K562 (cell line): ENCODE measurements around the gene APOO. TPM values are rescaled to one million over a fixed set of nuclear protein-coding genes. Genes with fewer than 3 reads are reported as not detected.

Experiments used
- ATAC-seq: fragments of 200-7000 bp; cut with Tn5 transposase; 3 replicates; pipeline ENCODE4 v1.9.1; 2020; ENCODE audit warnings: moderate library complexity
- BruUV-seq: library from RNA; stranded (reverse); fragments of 400-500 nt; replicated peaks from 2 replicates; lab custom pipeline; 2021; lab: Mats Ljungman, UMichigan
- CTCF ChIA-PET: fragments of 300-600 bp; formaldehyde crosslinking; extraction: SDS; loops from one replicate; lab custom pipeline; 2021; ENCODE audit warnings: low intra/inter-chr PET ratio; lab: Yijun Ruan, JAX
- POLR2A ChIA-PET: fragments of 300-600, 350-650 bp; sonication (Branson Sonifier 250); formaldehyde crosslinking; extraction: SDS; loops from one replicate; lab custom pipeline; 2021; ENCODE audit warnings: antibody characterized with exemption, inconsistent platforms; lab: Yijun Ruan, JAX
- DNase-seq, 4 experiments: peaks; one replicate each; pipeline versions ENCODE4 v3.0.0 to v3.0.0-alpha.2; 2011 to 2018; ENCODE audit warnings: low spot score in 3 of 4, mixed read lengths in 3 of 4; ENCODE audit errors: extremely low read depth in 1 of 4
- FAIRE-seq: peaks from 2 replicates; lab custom pipeline; 2011; peaks lifted over from hg19 to GRCh38; lab: Jason Lieb, UNC
- H2AFZ ChIP-seq: 2 replicates; pipeline ENCODE4 v1.6.0; 2011; ENCODE audit warnings: low read depth, low read length, control low read depth, inconsistent platforms
- H3K27ac ChIP-seq: fragments of 200-600 bp; 3 replicates; pipeline ENCODE4 v1.8.0; 2011; ENCODE audit warnings: low read depth, mild to moderate bottlenecking, control low read depth, inconsistent platforms, low read length, moderate library complexity, mixed read lengths; ENCODE audit errors: extremely low read depth
- H3K27me3 ChIP-seq, 2 experiments: fragments of 300-600 bp in 1 of 2; 2 replicates in 1 of 2; 3 replicates in 1 of 2; pipeline versions ENCODE4 v1.6.0 to v1.8.0; 2011; ENCODE audit warnings: inconsistent platforms in 2 of 2, low read length in 2 of 2, mild to moderate bottlenecking in 1 of 2, mixed read lengths in 1 of 2, moderate library complexity in 1 of 2; ENCODE audit not compliant: control insufficient read depth in 2 of 2, insufficient read depth in 2 of 2
- H3K36me3 ChIP-seq: fragments of 300-600 bp; 3 replicates; pipeline ENCODE4 v1.8.0; 2011; ENCODE audit warnings: mild to moderate bottlenecking, low read length, inconsistent platforms; ENCODE audit not compliant: control insufficient read depth, insufficient read depth
- H3K4me1 ChIP-seq, 2 experiments: fragments of 200-600 bp in 1 of 2; replicated peaks in 1 of 2; 2 replicates in 1 of 2; 3 replicates in 1 of 2; pipeline versions ENCODE4 v1.5.1 to v1.8.0; 2011; ENCODE audit warnings: inconsistent platforms in 2 of 2, low read length in 2 of 2, mild to moderate bottlenecking in 1 of 2, mixed read lengths in 1 of 2, moderate library complexity in 1 of 2; ENCODE audit not compliant: control insufficient read depth in 2 of 2, insufficient read depth in 2 of 2
- H3K4me2 ChIP-seq: 2 replicates; pipeline ENCODE4 v1.6.1; 2011; ENCODE audit warnings: low read length, control low read depth, inconsistent platforms, mixed read lengths; ENCODE audit not compliant: insufficient read depth
- H3K4me3 ChIP-seq: fragments of 200-600 bp; sonication (generic), shearing (Covaris generic); 2 replicates; pipeline ENCODE4 v1.5.1; 2016; ENCODE audit warnings: control low read depth, inconsistent platforms
- H3K79me2 ChIP-seq: fragments of 200-600 bp; 3 replicates; pipeline ENCODE4 v1.8.0; 2011; ENCODE audit warnings: low read length, inconsistent platforms; ENCODE audit not compliant: control insufficient read depth, insufficient read depth
- H3K9ac ChIP-seq, 2 experiments: 2 replicates each; pipeline versions ENCODE4 v1.6.0 to v1.6.1; 2011; ENCODE audit warnings: low read depth in 2 of 2, low read length in 2 of 2, control low read depth in 1 of 2, inconsistent platforms in 1 of 2, mild to moderate bottlenecking in 1 of 2, mixed read lengths in 1 of 2; ENCODE audit not compliant: insufficient read depth in 1 of 2
- H3K9me1 ChIP-seq: one replicate; pipeline ENCODE4 v1.6.0; 2011; ENCODE audit warnings: inconsistent platforms, mild to moderate bottlenecking, low read length, moderate library complexity; ENCODE audit not compliant: control insufficient read depth, insufficient read depth
- H3K9me3 ChIP-seq: replicated peaks from 2 replicates; pipeline ENCODE4 v1.5.1; 2011; ENCODE audit warnings: low read depth, low read length, inconsistent platforms; ENCODE audit not compliant: control insufficient read depth, insufficient read depth
- H4K20me1 ChIP-seq: replicated peaks from 2 replicates; pipeline ENCODE4 v1.6.1; 2011; ENCODE audit warnings: low read length, inconsistent platforms, mixed read lengths; ENCODE audit not compliant: control insufficient read depth, insufficient read depth
- ARNT ChIP-seq, 2 experiments: fragments of 450-650 bp; IDR thresholded peaks; 2 replicates each; pipeline ENCODE4 v1.6.1; 2016; ENCODE audit warnings: mild to moderate bottlenecking in 1 of 2
- BCLAF1 ChIP-seq, 2 experiments: fragments of 450-650 bp in 1 of 2; IDR thresholded peaks; 2 replicates each; pipeline ENCODE4 v1.6.1; 2011 to 2017; ENCODE audit warnings: low read depth in 2 of 2, antibody characterized with exemption in 1 of 2, borderline replicate concordance in 1 of 2, low read length in 1 of 2, mild to moderate bottlenecking in 1 of 2, mixed read lengths in 1 of 2; ENCODE audit not compliant: control insufficient read depth in 1 of 2
- BMI1 ChIP-seq: fragments of 150-350 bp; IDR thresholded peaks from 2 replicates; pipeline ENCODE4 v1.6.1; 2014; ENCODE audit warnings: low read length
- CHD1 ChIP-seq: fragments of 200-600 bp; sonication (generic); IDR thresholded peaks from one replicate; pipeline ENCODE4 v1.6.1; 2012; ENCODE audit warnings: mild to moderate bottlenecking, moderate library complexity, low read length, inconsistent platforms
- CHD4 ChIP-seq: fragments of 200-600 bp; sonication (generic); IDR thresholded peaks from 3 replicates; pipeline ENCODE4 v1.6.1; 2012; ENCODE audit warnings: low read depth, mild to moderate bottlenecking, mixed read lengths, low read length, inconsistent platforms; ENCODE audit not compliant: insufficient read depth, insufficient replicate concordance, poor library complexity, severe bottlenecking
- EHMT2 ChIP-seq: fragments of 450-650 bp; IDR thresholded peaks from 2 replicates; pipeline ENCODE4 v1.6.1; 2018; ENCODE audit warnings: antibody characterized with exemption
- FOXK2 ChIP-seq, 2 experiments: fragments of 450-650 bp; IDR thresholded peaks in 1 of 2; conservative IDR thresholded peaks in 1 of 2; 2 replicates each; pipeline ENCODE4 v1.6.1; 2016; ENCODE audit warnings: low read depth in 2 of 2, mild to moderate bottlenecking in 1 of 2
- GTF2B ChIP-seq: IDR thresholded peaks from 2 replicates; pipeline ENCODE4 v1.6.1; 2011; ENCODE audit not compliant: insufficient read length; ENCODE audit errors: extremely low read depth
- ILF3 ChIP-seq: fragments of 450-650 bp; IDR thresholded peaks from 2 replicates; pipeline ENCODE4 v1.6.1; 2018; ENCODE audit warnings: antibody characterized with exemption, mild to moderate bottlenecking, moderate library complexity, borderline replicate concordance
- MYNN ChIP-seq, 2 experiments: sonication (generic); formaldehyde crosslinking in 1 of 2; IDR thresholded peaks; 2 replicates each; pipeline versions ENCODE4 v1.5.0 to v1.6.1; 2016 to 2020; ENCODE audit warnings: antibody characterized with exemption in 1 of 2, missing genetic modification reagents in 1 of 2
- NR4A1 ChIP-seq, 2 experiments: fragments of 250-450 bp in 1 of 2; fragments of 450-650 bp in 1 of 2; sonication (Bioruptor Pico) in 1 of 2; IDR thresholded peaks; 2 replicates each; pipeline versions ENCODE4 v1.4.0 to v1.6.1; 2016 to 2020; ENCODE audit warnings: mild to moderate bottlenecking in 2 of 2, missing compliant biosample characterization in 1 of 2, missing genetic modification characterization in 1 of 2, moderate library complexity in 1 of 2
- SMAD2 ChIP-seq: fragments of 150-350 bp; IDR thresholded peaks from 2 replicates; pipeline ENCODE4 v1.6.1; 2014; ENCODE audit warnings: low read depth, mild to moderate bottlenecking, low read length
- SMAD4 ChIP-seq: fragments of 250-450 bp; sonication (Bioruptor Pico); conservative IDR thresholded peaks from 2 replicates; pipeline ENCODE4 v1.8.0; 2021; ENCODE audit warnings: inconsistent platforms, mild to moderate bottlenecking, moderate library complexity
- SMARCB1 ChIP-seq: IDR thresholded peaks from 2 replicates; pipeline ENCODE4 v1.6.1; 2011; ENCODE audit warnings: improper control_type of control experiment, low read depth; ENCODE audit not compliant: insufficient read length
- XRCC3 ChIP-seq: fragments of 450-650 bp; IDR thresholded peaks from 2 replicates; pipeline ENCODE4 v1.6.1; 2017; ENCODE audit warnings: mild to moderate bottlenecking, moderate library complexity
- ZNF165 ChIP-seq: fragments of 250-450 bp; sonication (Bioruptor Pico); IDR thresholded peaks from 2 replicates; pipeline ENCODE4 v1.4.0; 2020; ENCODE audit warnings: borderline replicate concordance
- ZNF23 ChIP-seq: fragments of 250-450 bp; sonication (Bioruptor Pico); IDR thresholded peaks from 2 replicates; pipeline ENCODE4 v1.4.0; 2020; ENCODE audit warnings: mild to moderate bottlenecking
- ZNF3 ChIP-seq: fragments of 250-450 bp; sonication (Bioruptor Pico); IDR thresholded peaks from 2 replicates; pipeline ENCODE4 v1.5.0; 2021; ENCODE audit warnings: mild to moderate bottlenecking, moderate library complexity
- ZNF311 ChIP-seq: fragments of 250-450 bp; sonication (Bioruptor Pico); IDR thresholded peaks from 2 replicates; pipeline ENCODE4 v1.4.0; 2020; ENCODE audit warnings: mild to moderate bottlenecking, moderate library complexity
- WGBS: fragments of 100-300 bp; shearing (Covaris generic); methylation state at CpG from one replicate; pipeline ENCODE4 v1.1.6; 2016; ENCODE audit warnings: low coverage, mixed read lengths; ENCODE audit not compliant: insufficient coverage; ENCODE audit errors: missing lambda C conversion rate; 5-methylcytosine and 5-hydroxymethylcytosine counted together
- in situ Hi-C: fragments of 300-500 bp; cut with MboI; formaldehyde crosslinking; loops from 4 replicates; pipeline ENCODE4 v1.15.0; 2018; ENCODE audit warnings: inconsistent platforms, mixed read lengths
- intact Hi-C: fragments of 100-400 bp; cut with micrococcal nuclease; formaldehyde crosslinking; loops from 2 replicates; pipeline ENCODE4 v1.14.2; 2022
- polyA plus RNA-seq, 8 experiments: library from polyadenylated mRNA; depleted of rRNA in 4 of 8; stranded (reverse) in 5 of 8; unstranded in 3 of 8; fragments of >200 nt; fragmentation: Nextera tagmentation in 2 of 8; fragmentation: Illumina TruSeq in 1 of 8; extraction: Ambion mirVana in 2 of 8; extraction: Trizol in 1 of 8; gene quantifications; 2 replicates each; pipeline versions ENCODE4 v1.2.1 to v1.2.3, GENCODE V29; 2011 to 2014; ENCODE audit warnings: inconsistent platforms in 1 of 8, missing spikeins in 1 of 8
- total RNA-seq, 7 experiments: library from RNA; depleted of rRNA in 6 of 7; stranded (reverse); fragments of >200 nt in 6 of 7; fragmentation: Illumina TruSeq in 2 of 7; extraction: Trizol in 2 of 7; gene quantifications; 2 replicates each; pipeline versions ENCODE4 v1.2.1 to v1.2.3, GENCODE V29; 2011 to 2021; ENCODE audit warnings: low replicate concordance in 1 of 7

The APOO gene
- total and polyA plus RNA-seq, 9 of the 15 experiments (the other 6 are each of a cell fraction or from before 2014, with no cell fraction given), result 37.3 to 76.4 (median 60.8) TPM

- BruUV-seq, result no TSS peak
- Histone ChIP-seq H3K9ac (no peak overlapping the region), H3K4me1 (no peaks in the 10 kb centered on the region), H3K27me3 (no peaks in the 10 kb centered on the region), H3K36me3 (0 out of 3 replicates have a peak, but pooled peaks cover 5% of the 10 kb centered on the region), H3K4me2 (no peak overlapping the region), H3K79me2 (no peaks in the 10 kb centered on the region), H4K20me1 (no peaks in the 10 kb centered on the region), H3K27ac (no peak overlapping the region), H3K4me3 (no peak overlapping the region), H3K9me3 (no peaks in the 10 kb centered on the region), H2AFZ (no peak overlapping the region), H3K9me1 (no peaks in the 10 kb centered on the region)
- ChIA-PET CTCF (no interaction called here), POLR2A (no interaction called here)
- TF ChIP-seq ZNF165 (CRISPR knock-in tag) (no peak), GTF2B (no peak), SMARCB1 (no peak), SMAD4 (CRISPR knock-in tag) (no peak), BCLAF1 (IDR thresholded peaks at IDR 0.05; ENCODE audit: borderline replicate concordance in 1 of 2, control insufficient read depth in 1 of 2, low read depth in 2 of 2, low read length in 1 of 2) (no peak), CHD4 (no peak), XRCC3 (no peak), BMI1 (no peak), ARNT (IDR thresholded peaks at IDR 0.05) (no peak), ZNF23 (CRISPR knock-in tag) (no peak), MYNN (IDR thresholded peaks at IDR 0.05) (no peak), MYNN (CRISPR knock-in tag; IDR thresholded peaks at IDR 0.05) (no peak), ZNF3 (CRISPR knock-in tag) (no peak), ILF3 (no peak), FOXK2 (conservative IDR thresholded peaks at IDR 0.05 in 1 of 2, IDR thresholded peaks at IDR 0.05 in 1 of 2; ENCODE audit: low read depth in 2 of 2) (no peak), SMAD2 (no peak), EHMT2 (no peak), ZNF311 (CRISPR knock-in tag) (no peak), NR4A1 (CRISPR knock-in tag; IDR thresholded peaks at IDR 0.05) (no peak), NR4A1 (tag; IDR thresholded peaks at IDR 0.05) (no peak), CHD1 (no peak)
- DNase-seq (no peak), FAIRE-seq (no peak), ATAC-seq (no peak)
- WGBS, result 73% methylated on average over 1 of the region's 1 CpG
- in situ Hi-C loops (no loop called here), intact Hi-C loops (no loop called here)
Observed at GRCh38 chrX:23832721-23833120, 75.0 kb downstream of the APOO start.
